SK-N-SH (cell line): ENCODE results near the gene EHD3.

Experiments
- CHD2 ChIP-seq: fragments of 150-350 bp; IDR thresholded peaks from 2 replicates; pipeline ENCODE4 v1.6.1; 2018; ENCODE audit warnings: low read length; ENCODE audit not compliant: partially characterized antibody
- GABPA ChIP-seq: IDR thresholded peaks from 2 replicates; pipeline ENCODE4 v1.4.0; 2012; ENCODE audit warnings: low read depth, mild to moderate bottlenecking
- JUND ChIP-seq: IDR thresholded peaks from 2 replicates; pipeline ENCODE4 v1.4.0; 2012
- RFX5 ChIP-seq: IDR thresholded peaks from 2 replicates; pipeline ENCODE4 v1.6.1; 2012; ENCODE audit warnings: mild to moderate bottlenecking, improper control_type of control experiment, low read length
- SMC3 ChIP-seq: IDR thresholded peaks from 2 replicates; pipeline ENCODE4 v1.6.1; 2012; ENCODE audit warnings: low read depth, low read length, improper control_type of control experiment
- YY1 ChIP-seq: IDR thresholded peaks from 2 replicates; pipeline ENCODE4 v1.4.0; 2012; ENCODE audit warnings: low read depth, mild to moderate bottlenecking
- TF ChIP-seq, protein P1 (sequence below): fragments of 200-600 bp; sonication (generic); IDR thresholded peaks from 2 replicates; pipeline ENCODE4 v1.6.1; 2017; ENCODE audit warnings: antibody characterized with exemption, mild to moderate bottlenecking, moderate library complexity
- TF ChIP-seq, protein P2 (sequence below): IDR thresholded peaks from 2 replicates; pipeline ENCODE4 v1.4.0; 2012; ENCODE audit warnings: low read depth
- TF ChIP-seq, protein P3 (sequence below): IDR thresholded peaks from 2 replicates; pipeline ENCODE4 v1.6.1; 2012; ENCODE audit warnings: mild to moderate bottlenecking, low read depth, low read length, moderate library complexity
- TF ChIP-seq, protein P4 (sequence below): IDR thresholded peaks from 2 replicates; pipeline ENCODE4; 2012

DNA sequence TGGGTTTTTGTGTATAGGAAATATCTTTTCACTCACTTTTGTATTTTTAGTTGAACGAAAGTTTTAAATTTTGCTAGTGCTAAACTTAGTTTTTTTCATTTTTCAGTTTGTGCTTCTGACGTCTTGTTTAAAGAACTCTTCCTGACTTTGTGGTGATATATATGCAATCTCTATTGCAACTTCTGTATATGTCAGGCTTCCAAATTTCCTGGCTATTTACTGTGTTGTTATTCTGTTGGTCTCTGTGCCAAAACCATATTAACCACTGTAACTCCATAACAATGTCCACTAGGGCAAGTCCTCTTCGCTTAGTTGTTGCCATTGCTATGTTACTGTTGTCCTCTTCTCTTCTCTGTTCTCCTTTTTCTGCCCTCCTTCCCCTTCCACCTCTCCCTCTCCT is 3.2 kb upstream of the EHD3 start:
- TF ChIP-seq, protein P1, sequence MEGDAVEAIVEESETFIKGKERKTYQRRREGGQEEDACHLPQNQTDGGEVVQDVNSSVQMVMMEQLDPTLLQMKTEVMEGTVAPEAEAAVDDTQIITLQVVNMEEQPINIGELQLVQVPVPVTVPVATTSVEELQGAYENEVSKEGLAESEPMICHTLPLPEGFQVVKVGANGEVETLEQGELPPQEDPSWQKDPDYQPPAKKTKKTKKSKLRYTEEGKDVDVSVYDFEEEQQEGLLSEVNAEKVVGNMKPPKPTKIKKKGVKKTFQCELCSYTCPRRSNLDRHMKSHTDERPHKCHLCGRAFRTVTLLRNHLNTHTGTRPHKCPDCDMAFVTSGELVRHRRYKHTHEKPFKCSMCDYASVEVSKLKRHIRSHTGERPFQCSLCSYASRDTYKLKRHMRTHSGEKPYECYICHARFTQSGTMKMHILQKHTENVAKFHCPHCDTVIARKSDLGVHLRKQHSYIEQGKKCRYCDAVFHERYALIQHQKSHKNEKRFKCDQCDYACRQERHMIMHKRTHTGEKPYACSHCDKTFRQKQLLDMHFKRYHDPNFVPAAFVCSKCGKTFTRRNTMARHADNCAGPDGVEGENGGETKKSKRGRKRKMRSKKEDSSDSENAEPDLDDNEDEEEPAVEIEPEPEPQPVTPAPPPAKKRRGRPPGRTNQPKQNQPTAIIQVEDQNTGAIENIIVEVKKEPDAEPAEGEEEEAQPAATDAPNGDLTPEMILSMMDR: no peak
- TF ChIP-seq CHD2 (no peak), RFX5 (no peak), JUND (no peak), YY1 (no peak), GABPA (no peak), SMC3 (no peak)
- TF ChIP-seq, protein P2, sequence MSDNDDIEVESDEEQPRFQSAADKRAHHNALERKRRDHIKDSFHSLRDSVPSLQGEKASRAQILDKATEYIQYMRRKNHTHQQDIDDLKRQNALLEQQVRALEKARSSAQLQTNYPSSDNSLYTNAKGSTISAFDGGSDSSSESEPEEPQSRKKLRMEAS: no peak
- TF ChIP-seq, protein P3, sequence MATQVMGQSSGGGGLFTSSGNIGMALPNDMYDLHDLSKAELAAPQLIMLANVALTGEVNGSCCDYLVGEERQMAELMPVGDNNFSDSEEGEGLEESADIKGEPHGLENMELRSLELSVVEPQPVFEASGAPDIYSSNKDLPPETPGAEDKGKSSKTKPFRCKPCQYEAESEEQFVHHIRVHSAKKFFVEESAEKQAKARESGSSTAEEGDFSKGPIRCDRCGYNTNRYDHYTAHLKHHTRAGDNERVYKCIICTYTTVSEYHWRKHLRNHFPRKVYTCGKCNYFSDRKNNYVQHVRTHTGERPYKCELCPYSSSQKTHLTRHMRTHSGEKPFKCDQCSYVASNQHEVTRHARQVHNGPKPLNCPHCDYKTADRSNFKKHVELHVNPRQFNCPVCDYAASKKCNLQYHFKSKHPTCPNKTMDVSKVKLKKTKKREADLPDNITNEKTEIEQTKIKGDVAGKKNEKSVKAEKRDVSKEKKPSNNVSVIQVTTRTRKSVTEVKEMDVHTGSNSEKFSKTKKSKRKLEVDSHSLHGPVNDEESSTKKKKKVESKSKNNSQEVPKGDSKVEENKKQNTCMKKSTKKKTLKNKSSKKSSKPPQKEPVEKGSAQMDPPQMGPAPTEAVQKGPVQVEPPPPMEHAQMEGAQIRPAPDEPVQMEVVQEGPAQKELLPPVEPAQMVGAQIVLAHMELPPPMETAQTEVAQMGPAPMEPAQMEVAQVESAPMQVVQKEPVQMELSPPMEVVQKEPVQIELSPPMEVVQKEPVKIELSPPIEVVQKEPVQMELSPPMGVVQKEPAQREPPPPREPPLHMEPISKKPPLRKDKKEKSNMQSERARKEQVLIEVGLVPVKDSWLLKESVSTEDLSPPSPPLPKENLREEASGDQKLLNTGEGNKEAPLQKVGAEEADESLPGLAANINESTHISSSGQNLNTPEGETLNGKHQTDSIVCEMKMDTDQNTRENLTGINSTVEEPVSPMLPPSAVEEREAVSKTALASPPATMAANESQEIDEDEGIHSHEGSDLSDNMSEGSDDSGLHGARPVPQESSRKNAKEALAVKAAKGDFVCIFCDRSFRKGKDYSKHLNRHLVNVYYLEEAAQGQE: no peak
- TF ChIP-seq, protein P4, sequence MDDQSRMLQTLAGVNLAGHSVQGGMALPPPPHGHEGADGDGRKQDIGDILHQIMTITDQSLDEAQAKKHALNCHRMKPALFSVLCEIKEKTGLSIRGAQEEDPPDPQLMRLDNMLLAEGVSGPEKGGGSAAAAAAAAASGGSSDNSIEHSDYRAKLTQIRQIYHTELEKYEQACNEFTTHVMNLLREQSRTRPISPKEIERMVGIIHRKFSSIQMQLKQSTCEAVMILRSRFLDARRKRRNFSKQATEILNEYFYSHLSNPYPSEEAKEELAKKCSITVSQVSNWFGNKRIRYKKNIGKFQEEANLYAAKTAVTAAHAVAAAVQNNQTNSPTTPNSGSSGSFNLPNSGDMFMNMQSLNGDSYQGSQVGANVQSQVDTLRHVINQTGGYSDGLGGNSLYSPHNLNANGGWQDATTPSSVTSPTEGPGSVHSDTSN: no peak
